K562 (cell line): Measurements from ENCODE around the gene WDR31. TPM values are rescaled to one million over a fixed set of nuclear protein-coding genes. Genes with fewer than 3 reads are reported as not detected.

Experiments used
- CBX1 ChIP-seq: sonication (generic); IDR thresholded peaks from 2 replicates; pipeline ENCODE4 v1.6.1; 2016; ENCODE audit warnings: antibody characterized with exemption, low read depth, mild to moderate bottlenecking
- ESRRA ChIP-seq: fragments of 450-650 bp; IDR thresholded peaks from 2 replicates; pipeline ENCODE4 v1.6.1; 2014; ENCODE audit warnings: low read depth, mild to moderate bottlenecking, moderate library complexity, borderline replicate concordance
- NELFE ChIP-seq: IDR thresholded peaks from 2 replicates; pipeline ENCODE4 v1.6.1; 2011; ENCODE audit warnings: mild to moderate bottlenecking; ENCODE audit not compliant: insufficient read depth, insufficient read length
- NFE2L1 ChIP-seq: fragments of 450-650 bp; IDR thresholded peaks from 2 replicates; pipeline ENCODE4 v1.6.1; 2016; ENCODE audit warnings: missing genetic modification characterization, low read depth, mild to moderate bottlenecking, missing compliant biosample characterization, moderate library complexity, borderline replicate concordance
- SRSF7 ChIP-seq: fragments of 200-400 bp; formaldehyde crosslinking; optimal IDR thresholded peaks from 2 replicates; pipeline ENCODE3; 2017; ENCODE audit warnings: mild to moderate bottlenecking, low read depth, low read length
- TCF7L2 ChIP-seq: fragments of 150-350 bp; IDR thresholded peaks from 2 replicates; pipeline ENCODE4 v1.6.1; 2016; ENCODE audit warnings: low read depth, mild to moderate bottlenecking, low read length, moderate library complexity
- ZFPM2 ChIP-seq: fragments of 250-450 bp; sonication (Bioruptor Pico); IDR thresholded peaks from 2 replicates; pipeline ENCODE4 v1.5.1; 2022; ENCODE audit warnings: mild to moderate bottlenecking
- ZNF134 ChIP-seq: fragments of 250-450 bp; sonication (Bioruptor Pico); conservative IDR thresholded peaks from 2 replicates; pipeline ENCODE4 v1.4.0; 2020
- ZNF239 ChIP-seq: fragments of 250-450 bp; sonication (Bioruptor Pico); IDR thresholded peaks from 2 replicates; pipeline ENCODE4 v1.4.0; 2020; ENCODE audit warnings: mild to moderate bottlenecking
- ZNF311 ChIP-seq: fragments of 250-450 bp; sonication (Bioruptor Pico); IDR thresholded peaks from 2 replicates; pipeline ENCODE4 v1.4.0; 2020; ENCODE audit warnings: mild to moderate bottlenecking, moderate library complexity
- ZNF561 ChIP-seq: fragments of 450-650 bp; formaldehyde crosslinking; conservative IDR thresholded peaks from 2 replicates; pipeline ENCODE4 v1.4.0; 2020; ENCODE audit warnings: mild to moderate bottlenecking, moderate library complexity
- ZNF584 ChIP-seq: fragments of 200-800 bp; sonication (Bioruptor generic); IDR thresholded peaks from 2 replicates; pipeline ENCODE4 v1.6.1; 2016; ENCODE audit warnings: low read depth, mild to moderate bottlenecking, missing genetic modification characterization, missing compliant biosample characterization
- ZNF707 ChIP-seq: fragments of 250-450 bp; sonication (Bioruptor Pico); conservative IDR thresholded peaks from 2 replicates; pipeline ENCODE4 v1.8.0; 2022; ENCODE audit warnings: inconsistent platforms, mild to moderate bottlenecking, moderate library complexity
- polyA plus RNA-seq, 8 experiments: library from polyadenylated mRNA; depleted of rRNA in 4 of 8; stranded (reverse) in 5 of 8; unstranded in 3 of 8; fragments of >200 nt; fragmentation: Nextera tagmentation in 2 of 8; fragmentation: Illumina TruSeq in 1 of 8; extraction: Ambion mirVana in 2 of 8; extraction: Trizol in 1 of 8; gene quantifications; 2 replicates each; pipeline versions ENCODE4 v1.2.1 to v1.2.3, GENCODE V29; 2011 to 2014; ENCODE audit warnings: inconsistent platforms in 1 of 8, missing spikeins in 1 of 8
- total RNA-seq, 7 experiments: library from RNA; depleted of rRNA in 6 of 7; stranded (reverse); fragments of >200 nt in 6 of 7; fragmentation: Illumina TruSeq in 2 of 7; extraction: Trizol in 2 of 7; gene quantifications; 2 replicates each; pipeline versions ENCODE4 v1.2.1 to v1.2.3, GENCODE V29; 2011 to 2021; ENCODE audit warnings: low replicate concordance in 1 of 7
- TF ChIP-seq, protein P1 (sequence below): fragments of 250-450 bp; sonication (Bioruptor Pico); IDR thresholded peaks from 2 replicates; pipeline ENCODE4 v1.5.0; 2020; ENCODE audit warnings: mild to moderate bottlenecking, borderline replicate concordance
- TF ChIP-seq, protein P2 (sequence below): fragments of 450-650 bp; formaldehyde crosslinking; conservative IDR thresholded peaks from 2 replicates; pipeline ENCODE4 v1.4.0; 2022; ENCODE audit warnings: mild to moderate bottlenecking, missing genetic modification characterization
- TF ChIP-seq, protein P3 (sequence below): fragments of 450-650 bp; IDR thresholded peaks from 2 replicates; pipeline ENCODE4 v1.6.1; 2016; ENCODE audit warnings: antibody characterized with exemption
- TF ChIP-seq, protein P4 (sequence below): fragments of 450-650 bp; formaldehyde crosslinking; IDR thresholded peaks from 2 replicates; pipeline ENCODE4 v1.4.0; 2022; ENCODE audit warnings: missing genetic modification characterization
- TF ChIP-seq, protein P5 (sequence below): fragments of 450-650 bp; formaldehyde crosslinking; IDR thresholded peaks from 2 replicates; pipeline ENCODE4 v1.4.0; 2020; ENCODE audit warnings: mild to moderate bottlenecking, mixed read lengths
- TF ChIP-seq, protein P6 (sequence below): fragments of 450-650 bp; IDR thresholded peaks from 2 replicates; pipeline ENCODE4 v1.6.1; 2016; ENCODE audit warnings: missing biosample characterization, missing genetic modification characterization

The WDR31 gene
- total and polyA plus RNA-seq, 9 of the 15 experiments (the other 6 are each of a cell fraction or from before 2014, with no cell fraction given): 0.35 to 1.8 (median 0.95) TPM

DNA sequence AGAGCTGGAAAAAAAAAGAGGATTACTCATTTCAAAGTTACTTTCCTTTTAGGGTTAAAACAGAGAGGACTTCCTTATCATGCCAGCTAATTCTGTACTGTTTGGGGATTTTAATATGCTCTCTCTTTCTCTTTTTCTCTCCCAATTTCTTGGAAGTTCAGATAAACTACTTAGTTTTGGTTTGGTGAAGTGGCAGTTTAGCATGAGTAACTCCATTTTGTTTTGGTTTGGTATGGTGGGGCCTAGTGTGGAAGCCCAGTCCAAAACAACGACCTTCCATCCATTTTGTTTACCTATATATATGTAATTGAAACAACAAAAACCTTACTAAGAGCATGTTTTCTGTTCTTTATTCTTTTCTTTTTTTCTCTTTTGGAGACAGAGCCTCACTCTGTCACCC lies 5.6 kb upstream of the WDR31 start (continued):
- TF ChIP-seq, protein P1, sequence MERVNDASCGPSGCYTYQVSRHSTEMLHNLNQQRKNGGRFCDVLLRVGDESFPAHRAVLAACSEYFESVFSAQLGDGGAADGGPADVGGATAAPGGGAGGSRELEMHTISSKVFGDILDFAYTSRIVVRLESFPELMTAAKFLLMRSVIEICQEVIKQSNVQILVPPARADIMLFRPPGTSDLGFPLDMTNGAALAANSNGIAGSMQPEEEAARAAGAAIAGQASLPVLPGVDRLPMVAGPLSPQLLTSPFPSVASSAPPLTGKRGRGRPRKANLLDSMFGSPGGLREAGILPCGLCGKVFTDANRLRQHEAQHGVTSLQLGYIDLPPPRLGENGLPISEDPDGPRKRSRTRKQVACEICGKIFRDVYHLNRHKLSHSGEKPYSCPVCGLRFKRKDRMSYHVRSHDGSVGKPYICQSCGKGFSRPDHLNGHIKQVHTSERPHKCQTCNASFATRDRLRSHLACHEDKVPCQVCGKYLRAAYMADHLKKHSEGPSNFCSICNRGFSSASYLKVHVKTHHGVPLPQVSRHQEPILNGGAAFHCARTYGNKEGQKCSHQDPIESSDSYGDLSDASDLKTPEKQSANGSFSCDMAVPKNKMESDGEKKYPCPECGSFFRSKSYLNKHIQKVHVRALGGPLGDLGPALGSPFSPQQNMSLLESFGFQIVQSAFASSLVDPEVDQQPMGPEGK (CRISPR knock-in tag): peak; percentile 86
- peak; percentile 82; the same call in 1 of the 2 replicates for TF ChIP-seq ZNF561
- no peak for TF ChIP-seq NELFE
- TF ChIP-seq, protein P2, sequence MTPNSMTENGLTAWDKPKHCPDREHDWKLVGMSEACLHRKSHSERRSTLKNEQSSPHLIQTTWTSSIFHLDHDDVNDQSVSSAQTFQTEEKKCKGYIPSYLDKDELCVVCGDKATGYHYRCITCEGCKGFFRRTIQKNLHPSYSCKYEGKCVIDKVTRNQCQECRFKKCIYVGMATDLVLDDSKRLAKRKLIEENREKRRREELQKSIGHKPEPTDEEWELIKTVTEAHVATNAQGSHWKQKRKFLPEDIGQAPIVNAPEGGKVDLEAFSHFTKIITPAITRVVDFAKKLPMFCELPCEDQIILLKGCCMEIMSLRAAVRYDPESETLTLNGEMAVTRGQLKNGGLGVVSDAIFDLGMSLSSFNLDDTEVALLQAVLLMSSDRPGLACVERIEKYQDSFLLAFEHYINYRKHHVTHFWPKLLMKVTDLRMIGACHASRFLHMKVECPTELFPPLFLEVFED: peak; percentile 65; the same call in 1 of the 2 replicates
- peak; percentile 86 for TF ChIP-seq ZNF239 (CRISPR knock-in tag)
- TF ChIP-seq ZFPM2: peak; percentile 61; the same call in 1 of the 2 replicates
- no peak for TF ChIP-seq CBX1
- peak; percentile 67 for TF ChIP-seq ZNF134 (CRISPR knock-in tag)
- TF ChIP-seq NFE2L1 (tag): peak; percentile 71
- TF ChIP-seq, protein P3, sequence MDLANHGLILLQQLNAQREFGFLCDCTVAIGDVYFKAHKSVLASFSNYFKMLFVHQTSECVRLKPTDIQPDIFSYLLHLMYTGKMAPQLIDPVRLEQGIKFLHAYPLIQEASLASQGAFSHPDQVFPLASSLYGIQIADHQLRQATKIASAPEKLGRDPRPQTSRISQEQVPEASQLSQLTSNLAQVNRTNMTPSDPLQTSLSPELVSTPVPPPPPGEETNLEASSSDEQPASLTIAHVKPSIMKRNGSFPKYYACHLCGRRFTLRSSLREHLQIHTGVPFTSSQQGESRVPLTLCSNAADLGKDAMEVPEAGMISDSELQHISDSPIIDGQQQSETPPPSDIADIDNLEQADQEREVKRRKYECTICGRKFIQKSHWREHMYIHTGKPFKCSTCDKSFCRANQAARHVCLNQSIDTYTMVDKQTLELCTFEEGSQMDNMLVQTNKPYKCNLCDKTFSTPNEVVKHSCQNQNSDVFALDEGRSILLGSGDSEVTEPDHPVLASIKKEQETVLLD: no peak
- TF ChIP-seq, protein P4, sequence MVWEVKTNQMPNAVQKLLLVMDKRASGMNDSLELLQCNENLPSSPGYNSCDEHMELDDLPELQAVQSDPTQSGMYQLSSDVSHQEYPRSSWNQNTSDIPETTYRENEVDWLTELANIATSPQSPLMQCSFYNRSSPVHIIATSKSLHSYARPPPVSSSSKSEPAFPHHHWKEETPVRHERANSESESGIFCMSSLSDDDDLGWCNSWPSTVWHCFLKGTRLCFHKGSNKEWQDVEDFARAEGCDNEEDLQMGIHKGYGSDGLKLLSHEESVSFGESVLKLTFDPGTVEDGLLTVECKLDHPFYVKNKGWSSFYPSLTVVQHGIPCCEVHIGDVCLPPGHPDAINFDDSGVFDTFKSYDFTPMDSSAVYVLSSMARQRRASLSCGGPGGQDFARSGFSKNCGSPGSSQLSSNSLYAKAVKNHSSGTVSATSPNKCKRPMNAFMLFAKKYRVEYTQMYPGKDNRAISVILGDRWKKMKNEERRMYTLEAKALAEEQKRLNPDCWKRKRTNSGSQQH (CRISPR knock-in tag): 0 out of 2 replicates have a peak, but pooled peaks have one; percentile 11
- peak; percentile 84 for TF ChIP-seq ZNF584 (CRISPR knock-in tag)
- no peak for TF ChIP-seq TCF7L2
- TF ChIP-seq, protein P5, sequence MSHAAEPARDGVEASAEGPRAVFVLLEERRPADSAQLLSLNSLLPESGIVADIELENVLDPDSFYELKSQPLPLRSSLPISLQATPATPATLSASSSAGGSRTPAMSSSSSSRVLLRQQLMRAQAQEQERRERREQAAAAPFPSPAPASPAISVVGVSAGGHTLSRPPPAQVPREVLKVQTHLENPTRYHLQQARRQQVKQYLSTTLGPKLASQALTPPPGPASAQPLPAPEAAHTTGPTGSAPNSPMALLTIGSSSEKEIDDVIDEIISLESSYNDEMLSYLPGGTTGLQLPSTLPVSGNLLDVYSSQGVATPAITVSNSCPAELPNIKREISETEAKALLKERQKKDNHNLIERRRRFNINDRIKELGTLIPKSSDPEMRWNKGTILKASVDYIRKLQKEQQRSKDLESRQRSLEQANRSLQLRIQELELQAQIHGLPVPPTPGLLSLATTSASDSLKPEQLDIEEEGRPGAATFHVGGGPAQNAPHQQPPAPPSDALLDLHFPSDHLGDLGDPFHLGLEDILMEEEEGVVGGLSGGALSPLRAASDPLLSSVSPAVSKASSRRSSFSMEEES (CRISPR knock-in tag): peak; percentile 17
- TF ChIP-seq ZNF311 (CRISPR knock-in tag): peak; percentile 94
- TF ChIP-seq SRSF7: no peak
- TF ChIP-seq ESRRA: no peak
- TF ChIP-seq, protein P6, sequence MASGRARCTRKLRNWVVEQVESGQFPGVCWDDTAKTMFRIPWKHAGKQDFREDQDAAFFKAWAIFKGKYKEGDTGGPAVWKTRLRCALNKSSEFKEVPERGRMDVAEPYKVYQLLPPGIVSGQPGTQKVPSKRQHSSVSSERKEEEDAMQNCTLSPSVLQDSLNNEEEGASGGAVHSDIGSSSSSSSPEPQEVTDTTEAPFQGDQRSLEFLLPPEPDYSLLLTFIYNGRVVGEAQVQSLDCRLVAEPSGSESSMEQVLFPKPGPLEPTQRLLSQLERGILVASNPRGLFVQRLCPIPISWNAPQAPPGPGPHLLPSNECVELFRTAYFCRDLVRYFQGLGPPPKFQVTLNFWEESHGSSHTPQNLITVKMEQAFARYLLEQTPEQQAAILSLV (tag): peak; percentile 89
- TF ChIP-seq ZNF707: peak; percentile 67
